Right lobe of liver (tissue), 6 donors: ENCODE results near the gene TRMT44. TPM values are rescaled to one million over a fixed set of nuclear protein-coding genes. Genes with fewer than 3 reads are reported as not detected.
A peak's percentile ranks its signal among the peaks of the same experiment; 100 is the strongest.

Experiments used
- ATAC-seq, 4 donors: fragments of 200-7000 bp; cut with Tn5 transposase; one replicate each; pipeline ENCODE4 v1.9.1; 2020; ENCODE audit warnings: mild to moderate bottlenecking in 4 of 4, moderate library complexity in 4 of 4
- DNase-seq, 3 donors: peaks; one replicate each; pipeline ENCODE4 v3.0.0-alpha.2; 2020
- H3K27ac ChIP-seq, 3 donors: fragments of 200-600 bp; one replicate each; pipeline ENCODE4 v1.8.0; 2022
- H3K27me3 ChIP-seq, 2 donors: fragments of 200-600 bp; one replicate each; pipeline ENCODE4 v1.8.0; 2022
- H3K36me3 ChIP-seq, 4 donors: fragments of 200-600 bp; sonication (generic) in 1 of 4; one replicate each; pipeline versions ENCODE4 v1.5.1 to v1.8.0; 2017 to 2022; ENCODE audit warnings: control low read depth in 1 of 4
- H3K4me1 ChIP-seq, 4 donors: fragments of 200-600 bp; sonication (generic) in 1 of 4; one replicate each; pipeline versions ENCODE4 v1.5.1 to v1.8.0; 2017 to 2022; ENCODE audit warnings: control low read depth in 1 of 4
- H3K4me3 ChIP-seq, 3 donors: fragments of 200-600 bp; one replicate each; pipeline ENCODE4 v1.8.0; 2022
- H3K9me3 ChIP-seq, 4 donors: fragments of 200-600 bp; sonication (generic) in 1 of 4; one replicate each; pipeline versions ENCODE4 v1.5.1 to v1.8.0; 2017 to 2022; ENCODE audit warnings: control low read depth in 1 of 4
- CTCF ChIP-seq, 4 donors: fragments of 200-600 bp in 3 of 4; fragments of 450-650 bp in 1 of 4; IDR thresholded peaks; one replicate each; pipeline versions ENCODE4 v1.5.1 to v1.8.0; 2016 to 2022; ENCODE audit warnings: antibody characterized with exemption in 4 of 4, mild to moderate bottlenecking in 2 of 4
- POLR2A ChIP-seq: fragments of 450-650 bp; IDR thresholded peaks from one replicate; pipeline ENCODE4 v1.6.1; 2017; ENCODE audit warnings: antibody characterized with exemption, mild to moderate bottlenecking
- WGBS: methylation state at CpG from one replicate; pipeline ENCODE4 v1.1.6; 2018; ENCODE audit warnings: low coverage, low lambda C conversion rate; ENCODE audit not compliant: insufficient coverage; ENCODE audit errors: missing lambda C conversion rate; 5-methylcytosine and 5-hydroxymethylcytosine counted together
- intact Hi-C, 2 donors: fragments of 100-400 bp; cut with DNase I; formaldehyde crosslinking; loops; one replicate each; pipeline versions ENCODE4 v1.11.2 to v1.14.1; 2022
- total RNA-seq, 6 experiments: library from RNA; depleted of rRNA in 2 of 6; stranded (reverse); fragments of >200 nt in 2 of 6; fragmentation: NEBNext Ultra II Directional in 3 of 6; extraction: Animal tissue kit (Norgen Biotek cat#: 25700) in 3 of 6; gene quantifications; one replicate each; pipeline versions ENCODE4 v1.1.0 to v1.2.4, GENCODE V29; 2016 to 2023
- donor health status: DM: no; HTN: yes; CAD: no.
- donor health status: DM: no; HTN: no; CAD: no.
- donor health status: DM: no; HTN: no; CAD: no.
- donor health status: DM: no; HTN: yes; CAD: no.
- donor health status: DM: no; HTN: yes; CAD: no.

TRMT44 gene
- total RNA-seq, 6 experiments from 2014 or later, result 8.8 to 10.6 (median 9.6) TPM

GRCh38 chr4:8503801-8504200, 63.2 kb downstream of the TRMT44 start:
- no peaks in the 10 kb centered on the region for H3K4me1 ChIP-seq
- TF ChIP-seq CTCF (IDR thresholded peaks at IDR 0.05), result no peak
- no peak for TF ChIP-seq POLR2A
- H3K27me3 ChIP-seq, result no peaks in the 10 kb centered on the region
- ATAC-seq (no peak), DNase-seq (no peak)
- H3K4me3 ChIP-seq, result no peak overlapping the region
- no peaks in the 10 kb centered on the region for H3K36me3 ChIP-seq
- no peaks in the 10 kb centered on the region for H3K9me3 ChIP-seq
- intact Hi-C loops, result no loop called here
- H3K27ac ChIP-seq, result no peak overlapping the region
- 74% methylated on average over 10 of the region's 11 CpGs for WGBS

- no peak overlapping the region for H3K4me3 ChIP-seq
- peak in 1 of 4 donors; percentile 15 for ATAC-seq
Observed at GRCh38 chr4:8504279-8505007, 63.9 kb downstream of the TRMT44 start.

GRCh38 chr4:8505229-8505628, 64.7 kb downstream of the TRMT44 start:
- TF ChIP-seq CTCF (IDR thresholded peaks at IDR 0.05), result no peak
- no peak for TF ChIP-seq POLR2A
- Histone ChIP-seq H3K27ac (no peak overlapping the region), H3K27me3 (no peaks in the 10 kb centered on the region), H3K36me3 (no peaks in the 10 kb centered on the region), H3K4me3 (no peak overlapping the region), H3K4me1 (no peaks in the 10 kb centered on the region), H3K9me3 (no peaks in the 10 kb centered on the region)
- WGBS, result 83% methylated on average over 1 of the region's 7 CpGs
- no peak for ATAC-seq
- no peak for DNase-seq
- intact Hi-C loops, result no loop called here

More at GRCh38 chr4:8504279-8505007, 63.9 kb downstream of the TRMT44 start:
- no peak for DNase-seq
- intact Hi-C loops, result no loop called here
- no peaks in the 10 kb centered on the region for H3K36me3 ChIP-seq
- no peaks in the 10 kb centered on the region for H3K4me1 ChIP-seq
- TF ChIP-seq CTCF (IDR thresholded peaks at IDR 0.05), result no peak
- no peaks in the 10 kb centered on the region for H3K9me3 ChIP-seq
- WGBS, result 68% methylated on average over 5 of the region's 15 CpGs
- no peaks in the 10 kb centered on the region for H3K27me3 ChIP-seq
- H3K27ac ChIP-seq, result no peak overlapping the region

GRCh38 chr4:8506006-8506372, 65.4 kb downstream of the TRMT44 start:
- Histone ChIP-seq H3K27ac (no peak overlapping the region), H3K4me1 (no peaks in the 10 kb centered on the region), H3K27me3 (no peaks in the 10 kb centered on the region), H3K36me3 (no peaks in the 10 kb centered on the region), H3K9me3 (no peaks in the 10 kb centered on the region), H3K4me3 (no peak overlapping the region)
- intact Hi-C loops, result no loop called here
- ATAC-seq (no peak), DNase-seq (no peak)
- TF ChIP-seq CTCF (IDR thresholded peaks at IDR 0.05) (no peak), POLR2A (no peak)
- 62% methylated on average over 3 of the region's 5 CpGs for WGBS
